Kidney glomerular epithelial cell (primary cell): ENCODE data around the gene CRISPLD2.
"Not testable (repeated sequence)": the region's sequence is repeated elsewhere in the genome, so short reads cannot be mapped to it uniquely, and the experiment has no call there.

Experiments
- DNase-seq: peaks from one replicate; lab custom pipeline; 2025; lab: John Stamatoyannopoulos, UW

The CRISPLD2 gene

GRCh38 chr16:84839956-84840355 is 20.2 kb downstream of the CRISPLD2 start:
- peak; percentile 89 for DNase-seq

GRCh38 chr16:84840687-84841627 is 21.2 kb downstream of the CRISPLD2 start:
- peak; percentile 60 for DNase-seq

GRCh38 chr16:84841787-84842300 is 22.1 kb downstream of the CRISPLD2 start:
- DNase-seq = no peak

GRCh38 chr16:84842516-84843148 is 22.8 kb downstream of the CRISPLD2 start:
- no peak for DNase-seq

- no peak for DNase-seq
These were observed 23.6 kb downstream of the CRISPLD2 start for GRCh38 chr16:84843149-84844048.

- no peak for DNase-seq
These were observed 24.2 kb downstream of the CRISPLD2 start for GRCh38 chr16:84844049-84844350.

GRCh38 chr16:84844559-84845495 is 25.0 kb downstream of the CRISPLD2 start:
- no peak for DNase-seq

GRCh38 chr16:84845496-84846002 is 25.8 kb downstream of the CRISPLD2 start:
- no peak for DNase-seq

GRCh38 chr16:84847564-84848355 is 28.0 kb downstream of the CRISPLD2 start:
- DNase-seq = peak; percentile 13

- DNase-seq = no peak
These were observed 29.3 kb downstream of the CRISPLD2 start for GRCh38 chr16:84848986-84849634.

- DNase-seq = no peak
These were observed 30.0 kb downstream of the CRISPLD2 start for GRCh38 chr16:84849751-84850150.

- DNase-seq = no peak
These were observed 30.9 kb downstream of the CRISPLD2 start for GRCh38 chr16:84850714-84851113.

GRCh38 chr16:84851192-84852127 is 31.7 kb downstream of the CRISPLD2 start:
- DNase-seq = peak; percentile 99

GRCh38 chr16:84853534-84853933 is 33.7 kb downstream of the CRISPLD2 start:
- no peak for DNase-seq

GRCh38 chr16:84854759-84855158 is 35.0 kb downstream of the CRISPLD2 start:
- DNase-seq = no peak

- DNase-seq = not testable (repeated sequence)
These were observed 35.8 kb downstream of the CRISPLD2 start for GRCh38 chr16:84855435-84856202.

- not testable (repeated sequence) for DNase-seq
These were observed 36.4 kb downstream of the CRISPLD2 start for GRCh38 chr16:84856203-84856581.
